Tibial nerve (tissue), 4 donors: ENCODE results near the gene RAD9B. TPM values are rescaled to one million over a fixed set of nuclear protein-coding genes. Genes with fewer than 3 reads are reported as not detected.

Source experiments
- DNase-seq, 2 donors: peaks; one replicate each; pipeline ENCODE4 v3.0.0-alpha.2; 2019; ENCODE audit warnings: low spot score in 2 of 2
- H3K27ac ChIP-seq, 4 donors: fragments of 200-600 bp; sonication (generic) in 3 of 4; one replicate each; pipeline ENCODE4 v1.5.1; 2017 to 2019; ENCODE audit warnings: mild to moderate bottlenecking in 1 of 4
- H3K27me3 ChIP-seq, 2 donors: fragments of 200-600 bp; sonication (generic) in 1 of 2; one replicate each; pipeline versions ENCODE4 v1.5.1 to v1.6.0; 2017 to 2019
- H3K36me3 ChIP-seq, 3 donors: fragments of 200-600 bp; sonication (generic); one replicate each; pipeline ENCODE4 v1.5.1; 2018 to 2019
- H3K4me1 ChIP-seq, 4 donors: fragments of 200-600 bp; sonication (generic) in 3 of 4; one replicate each; pipeline ENCODE4 v1.5.1; 2017 to 2019
- H3K4me3 ChIP-seq, 4 donors: fragments of 200-600 bp; sonication (generic) in 3 of 4; one replicate each; pipeline ENCODE4 v1.5.1; 2017 to 2019; ENCODE audit warnings: mild to moderate bottlenecking in 1 of 4, moderate library complexity in 1 of 4
- H3K9me3 ChIP-seq, 4 donors: fragments of 200-600 bp; sonication (generic) in 3 of 4; one replicate each; pipeline ENCODE4 v1.5.1; 2017 to 2019
- EP300 ChIP-seq, 2 donors: sonication (generic); formaldehyde crosslinking; IDR thresholded peaks; one replicate each; pipeline ENCODE4 v1.6.1; 2017; ENCODE audit warnings: antibody characterized with exemption in 2 of 2, mild to moderate bottlenecking in 1 of 2
- POLR2A ChIP-seq, 2 donors: fragments of 450-650 bp; IDR thresholded peaks; one replicate each; pipeline ENCODE4 v1.6.1; 2017; ENCODE audit warnings: antibody characterized with exemption in 2 of 2, mild to moderate bottlenecking in 2 of 2, moderate library complexity in 2 of 2
- WGBS, 2 donors: methylation state at CpG; one replicate each; pipeline ENCODE4 v1.1.5; 2018; 5-methylcytosine and 5-hydroxymethylcytosine counted together
- total RNA-seq, 4 donors: library from RNA; depleted of rRNA; stranded (reverse); fragments of >200 nt; gene quantifications; one replicate each; pipeline ENCODE4 v1.1.0, GENCODE V29; 2016
- TF ChIP-seq, protein P1 (sequence below), 5 experiments: fragments of 200-600 bp in 3 of 5; fragments of 450-650 bp in 2 of 5; sonication (generic) in 3 of 5; IDR thresholded peaks; one replicate each; pipeline ENCODE4 v1.5.1; 2016 to 2019; ENCODE audit warnings: antibody characterized with exemption in 5 of 5, mild to moderate bottlenecking in 3 of 5, moderate library complexity in 2 of 5

RAD9B gene
- total RNA-seq, 4 donors from 2014 or later: 0.30 to 2.4 (median 0.71) TPM

DNA sequence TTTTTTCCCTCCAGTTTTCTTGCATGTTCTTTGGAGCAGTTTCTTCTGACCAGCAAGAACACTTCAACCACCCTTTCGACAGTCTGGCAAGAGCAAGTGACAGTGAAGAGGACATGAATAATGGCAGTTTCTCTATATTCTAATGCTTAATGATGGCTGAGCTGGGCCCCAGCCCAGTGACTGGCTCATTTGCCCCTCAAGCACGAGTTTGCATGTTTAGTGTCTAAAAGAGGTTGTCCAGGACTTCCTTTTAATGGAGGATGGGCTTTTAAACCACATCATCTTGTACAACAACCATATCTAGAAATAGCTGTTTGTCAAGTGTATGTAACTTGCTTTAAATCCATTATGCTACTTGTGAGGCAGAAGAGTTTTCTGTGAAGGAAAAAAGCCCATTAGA is 28.4 kb downstream of the RAD9B start:
- WGBS, 2 donors: 78 to 82% methylated on average over 2 of the region's 2 CpGs
- Histone ChIP-seq H3K4me1 (peaks cover 0 to 16% (median 0%) of the 10 kb centered on the region in 4 donors), H3K9me3 (no peaks in the 10 kb centered on the region), H3K36me3 (peaks cover 0 to 20% (median 0%) of the 10 kb centered on the region in 3 donors), H3K27ac (no peak overlapping the region), H3K27me3 (no peaks in the 10 kb centered on the region), H3K4me3 (no peak overlapping the region)
- no peak for TF ChIP-seq EP300 (IDR thresholded peaks at IDR 0.05)
- TF ChIP-seq POLR2A (IDR thresholded peaks at IDR 0.05): no peak
- TF ChIP-seq, protein P1, sequence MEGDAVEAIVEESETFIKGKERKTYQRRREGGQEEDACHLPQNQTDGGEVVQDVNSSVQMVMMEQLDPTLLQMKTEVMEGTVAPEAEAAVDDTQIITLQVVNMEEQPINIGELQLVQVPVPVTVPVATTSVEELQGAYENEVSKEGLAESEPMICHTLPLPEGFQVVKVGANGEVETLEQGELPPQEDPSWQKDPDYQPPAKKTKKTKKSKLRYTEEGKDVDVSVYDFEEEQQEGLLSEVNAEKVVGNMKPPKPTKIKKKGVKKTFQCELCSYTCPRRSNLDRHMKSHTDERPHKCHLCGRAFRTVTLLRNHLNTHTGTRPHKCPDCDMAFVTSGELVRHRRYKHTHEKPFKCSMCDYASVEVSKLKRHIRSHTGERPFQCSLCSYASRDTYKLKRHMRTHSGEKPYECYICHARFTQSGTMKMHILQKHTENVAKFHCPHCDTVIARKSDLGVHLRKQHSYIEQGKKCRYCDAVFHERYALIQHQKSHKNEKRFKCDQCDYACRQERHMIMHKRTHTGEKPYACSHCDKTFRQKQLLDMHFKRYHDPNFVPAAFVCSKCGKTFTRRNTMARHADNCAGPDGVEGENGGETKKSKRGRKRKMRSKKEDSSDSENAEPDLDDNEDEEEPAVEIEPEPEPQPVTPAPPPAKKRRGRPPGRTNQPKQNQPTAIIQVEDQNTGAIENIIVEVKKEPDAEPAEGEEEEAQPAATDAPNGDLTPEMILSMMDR (IDR thresholded peaks at IDR 0.05): no peak
- no peak for DNase-seq

DNA sequence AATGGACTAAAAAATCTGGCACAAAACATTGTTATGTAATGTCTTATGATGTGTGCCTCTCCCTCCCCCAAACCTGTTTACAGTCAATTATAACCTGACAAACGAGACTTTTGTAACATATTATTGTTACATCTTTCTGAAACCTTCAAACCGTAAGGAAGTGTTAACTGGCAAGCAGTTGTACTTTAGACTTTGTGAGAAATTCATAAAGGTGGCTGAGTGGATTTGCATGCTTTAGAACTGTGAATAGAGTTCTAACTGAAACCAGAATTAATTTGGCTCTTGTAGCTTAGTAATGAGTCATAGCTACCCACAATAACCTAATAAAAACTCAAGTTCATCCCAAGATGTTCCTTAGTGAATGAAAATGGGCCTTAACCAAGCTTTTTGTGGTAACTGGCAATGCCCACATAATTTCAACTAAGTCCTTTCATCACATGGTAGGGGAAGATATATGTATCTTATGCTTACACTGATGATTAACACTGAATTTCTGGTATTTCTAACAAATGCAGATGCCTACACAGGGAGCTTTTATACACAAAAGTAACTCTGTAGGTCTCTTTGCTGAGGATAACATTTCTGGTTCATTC is 29.7 kb downstream of the RAD9B start:
- 69 to 78% methylated on average over 2 of the region's 2 CpGs for WGBS, 2 donors
- DNase-seq: no peak
- Histone ChIP-seq H3K4me3 (no peak overlapping the region), H3K4me1 (peaks cover 0 to 16% (median 0%) of the 10 kb centered on the region in 4 donors), H3K36me3 (peaks cover 0 to 32% (median 0%) of the 10 kb centered on the region in 3 donors), H3K27me3 (no peaks in the 10 kb centered on the region), H3K27ac (no peak overlapping the region), H3K9me3 (no peaks in the 10 kb centered on the region)
- TF ChIP-seq POLR2A (IDR thresholded peaks at IDR 0.05): no peak
- TF ChIP-seq, protein P1 (IDR thresholded peaks at IDR 0.05): no peak
- no peak for TF ChIP-seq EP300 (IDR thresholded peaks at IDR 0.05)

DNA sequence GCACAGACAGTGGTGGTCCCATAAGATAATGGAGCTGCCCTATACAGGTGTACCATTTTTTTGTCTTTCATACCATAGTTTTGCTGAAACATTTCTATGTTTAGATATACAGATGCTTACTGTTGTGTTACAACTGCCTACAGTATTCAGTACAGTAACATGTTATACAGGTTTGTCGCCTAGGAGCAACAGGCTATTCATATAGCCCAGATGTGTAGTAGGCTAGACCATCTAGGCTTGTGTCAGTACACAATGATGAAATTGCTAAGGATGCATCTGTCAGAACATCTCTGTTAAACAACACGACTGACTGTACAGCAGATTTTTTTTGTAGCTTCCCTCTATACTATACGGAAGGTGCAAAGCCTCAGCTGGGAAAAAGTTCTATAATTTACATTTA is 30.5 kb downstream of the RAD9B start:
- Histone ChIP-seq H3K27ac (no peak overlapping the region), H3K9me3 (no peaks in the 10 kb centered on the region), H3K4me1 (peaks cover 0 to 24% (median 0%) of the 10 kb centered on the region in 4 donors), H3K27me3 (no peaks in the 10 kb centered on the region), H3K4me3 (no peak overlapping the region), H3K36me3 (peaks cover 0 to 37% (median 6%) of the 10 kb centered on the region in 3 donors)
- 89 to 96% methylated on average over 3 of the region's 3 CpGs for WGBS, 2 donors
- no peak for TF ChIP-seq POLR2A (IDR thresholded peaks at IDR 0.05)
- TF ChIP-seq EP300 (IDR thresholded peaks at IDR 0.05): no peak
- TF ChIP-seq, protein P1 (IDR thresholded peaks at IDR 0.05): no peak
- DNase-seq: no peak

DNA sequence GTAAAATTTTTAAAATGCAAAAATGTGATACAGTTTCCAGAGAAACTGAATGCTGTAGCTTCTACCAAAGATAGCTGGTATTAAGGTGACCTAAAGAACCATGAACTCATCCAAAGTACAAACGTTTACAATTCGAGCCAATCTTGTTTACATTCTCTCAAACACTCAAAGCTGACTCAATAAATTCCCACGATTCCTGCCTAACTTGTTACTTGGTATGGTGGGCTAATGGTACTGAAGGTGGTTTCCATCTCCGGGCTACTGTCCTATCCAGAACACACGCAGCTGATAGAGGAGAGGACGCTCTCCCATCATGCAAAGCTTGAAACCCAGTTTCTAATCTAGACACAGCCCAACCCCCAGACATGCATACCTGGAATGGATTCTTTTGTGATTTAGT is 31.5 kb downstream of the RAD9B start:
- peaks cover 0 to 26% (median 0%) of the 10 kb centered on the region in 4 donors for H3K4me1 ChIP-seq
- no peaks in the 10 kb centered on the region for H3K9me3 ChIP-seq
- TF ChIP-seq, protein P1 (IDR thresholded peaks at IDR 0.05): no peak
- TF ChIP-seq EP300 (IDR thresholded peaks at IDR 0.05): no peak
- TF ChIP-seq POLR2A (IDR thresholded peaks at IDR 0.05): no peak
- no peak overlapping the region for H3K27ac ChIP-seq
- peaks cover 0 to 40% (median 9%) of the 10 kb centered on the region in 3 donors for H3K36me3 ChIP-seq
- H3K4me3 ChIP-seq: no peak overlapping the region
- 67 to 74% methylated on average over 6 of the region's 6 CpGs for WGBS, 2 donors
- H3K27me3 ChIP-seq: no peaks in the 10 kb centered on the region
- no peak for DNase-seq

DNA sequence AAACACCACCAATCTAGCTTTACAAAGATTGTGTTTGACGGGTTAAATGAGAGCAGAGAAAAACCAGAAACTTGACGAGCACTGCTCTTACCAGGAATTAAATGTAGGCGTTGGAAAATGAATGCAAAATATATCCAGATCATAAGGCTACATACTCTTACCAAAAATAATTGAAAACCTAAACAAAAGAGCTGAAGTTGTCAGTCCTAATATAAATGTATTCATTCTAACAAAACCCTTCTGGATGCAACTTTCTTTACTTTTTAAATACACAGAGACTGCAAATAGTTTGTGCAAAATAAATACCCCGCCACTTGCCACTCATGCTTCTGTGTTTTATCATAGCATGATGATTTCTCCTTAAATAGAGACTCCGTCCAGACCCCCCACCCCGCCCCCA is 32.7 kb downstream of the RAD9B start:
- TF ChIP-seq, protein P1 (IDR thresholded peaks at IDR 0.05): no peak
- no peak for TF ChIP-seq POLR2A (IDR thresholded peaks at IDR 0.05)
- TF ChIP-seq EP300 (IDR thresholded peaks at IDR 0.05): no peak
- no peak for DNase-seq
- H3K4me1 ChIP-seq: peaks cover 0 to 26% (median 0%) of the 10 kb centered on the region in 4 donors

More for the DNA sequence above, 32.7 kb downstream of the RAD9B start:
- 77 to 84% methylated on average over 6 of the region's 6 CpGs for WGBS, 2 donors
- Histone ChIP-seq H3K36me3 (peaks cover 0 to 32% (median 9%) of the 10 kb centered on the region in 3 donors), H3K4me3 (no peak overlapping the region), H3K27ac (no peak overlapping the region), H3K9me3 (no peaks in the 10 kb centered on the region), H3K27me3 (no peaks in the 10 kb centered on the region)
